Vagina (tissue), 2 donors: ENCODE measurements around the gene TMEM139.

Source experiments
- CTCF ChIP-seq, 3 experiments: fragments of 450-650 bp in 2 of 3; fragments of 200-600 bp in 1 of 3; sonication (generic) in 1 of 3; IDR thresholded peaks; one replicate each; pipeline ENCODE4 v1.5.1; 2017 to 2019; ENCODE audit warnings: antibody characterized with exemption in 3 of 3, mild to moderate bottlenecking in 2 of 3, moderate library complexity in 2 of 3
- POLR2A ChIP-seq, 2 donors: fragments of 450-650 bp; IDR thresholded peaks; one replicate each; pipeline ENCODE4 v1.6.1; 2017; ENCODE audit warnings: antibody characterized with exemption in 2 of 2, mild to moderate bottlenecking in 2 of 2, moderate library complexity in 2 of 2
- POLR2AphosphoS5 ChIP-seq, 2 donors: sonication (generic); formaldehyde crosslinking; IDR thresholded peaks; one replicate each; pipeline ENCODE4 v1.9.0; 2017; ENCODE audit warnings: antibody characterized with exemption in 2 of 2, mild to moderate bottlenecking in 2 of 2, low read depth in 1 of 2; ENCODE audit not compliant: insufficient read depth in 1 of 2

- TF ChIP-seq CTCF (IDR thresholded peaks at IDR 0.05) (no peak), POLR2A (IDR thresholded peaks at IDR 0.05) (no peak), POLR2AphosphoS5 (IDR thresholded peaks at IDR 0.05; ENCODE audit: insufficient read depth in 1 of 2, low read depth in 1 of 2) (no peak)
Measured at GRCh38 chr7:143304938-143305337, 20.2 kb downstream of the TMEM139 start.
